ENCODE results near the gene AR.

AR gene

DNA sequence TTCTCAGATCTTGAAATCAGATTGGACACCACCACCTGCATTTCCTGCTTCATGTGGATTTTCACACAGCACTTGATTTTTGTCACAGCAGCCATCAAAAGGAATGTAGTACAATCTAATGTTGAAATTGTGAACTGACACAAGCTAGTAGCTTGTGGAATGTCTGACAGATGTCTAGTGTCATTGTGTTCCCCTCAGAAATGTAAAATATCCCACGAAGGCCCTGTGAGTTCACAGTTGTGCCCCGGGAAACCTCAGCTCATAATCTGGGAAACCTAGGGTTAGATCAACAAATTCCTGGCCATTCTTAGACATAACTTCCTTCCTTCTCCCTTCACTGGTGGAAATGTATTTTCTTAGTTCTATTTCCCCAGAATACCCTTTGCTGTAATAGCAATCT, 205.7 kb downstream of the AR start:
- H3K27me3 ChIP-seq (ENCODE audit: insufficient read depth, low read length, poor library complexity, severe bottlenecking): no peaks in the 10 kb centered on the region
- no peak overlapping the region for H2AFZ ChIP-seq (ENCODE audit: low read length)
- no peaks in the 10 kb centered on the region for H3F3A ChIP-seq (ENCODE audit: low read depth)
- no peak overlapping the region for H3K4me3 ChIP-seq (ENCODE audit: low read length, poor library complexity, severe bottlenecking)
- H3K4me1 ChIP-seq (ENCODE audit: insufficient read depth, low read length, poor library complexity, severe bottlenecking): no peaks in the 10 kb centered on the region
- no peak for TF ChIP-seq EZH2phosphoT487 (IDR thresholded peaks at IDR 0.05; ENCODE audit: borderline replicate concordance)
- TF ChIP-seq, protein P1, sequence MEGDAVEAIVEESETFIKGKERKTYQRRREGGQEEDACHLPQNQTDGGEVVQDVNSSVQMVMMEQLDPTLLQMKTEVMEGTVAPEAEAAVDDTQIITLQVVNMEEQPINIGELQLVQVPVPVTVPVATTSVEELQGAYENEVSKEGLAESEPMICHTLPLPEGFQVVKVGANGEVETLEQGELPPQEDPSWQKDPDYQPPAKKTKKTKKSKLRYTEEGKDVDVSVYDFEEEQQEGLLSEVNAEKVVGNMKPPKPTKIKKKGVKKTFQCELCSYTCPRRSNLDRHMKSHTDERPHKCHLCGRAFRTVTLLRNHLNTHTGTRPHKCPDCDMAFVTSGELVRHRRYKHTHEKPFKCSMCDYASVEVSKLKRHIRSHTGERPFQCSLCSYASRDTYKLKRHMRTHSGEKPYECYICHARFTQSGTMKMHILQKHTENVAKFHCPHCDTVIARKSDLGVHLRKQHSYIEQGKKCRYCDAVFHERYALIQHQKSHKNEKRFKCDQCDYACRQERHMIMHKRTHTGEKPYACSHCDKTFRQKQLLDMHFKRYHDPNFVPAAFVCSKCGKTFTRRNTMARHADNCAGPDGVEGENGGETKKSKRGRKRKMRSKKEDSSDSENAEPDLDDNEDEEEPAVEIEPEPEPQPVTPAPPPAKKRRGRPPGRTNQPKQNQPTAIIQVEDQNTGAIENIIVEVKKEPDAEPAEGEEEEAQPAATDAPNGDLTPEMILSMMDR (conservative IDR thresholded peaks at IDR 0.05; ENCODE audit: low read length): no peak
- H4K20me1 ChIP-seq (ENCODE audit: insufficient read depth, low read length, poor library complexity, severe bottlenecking): no peaks in the 10 kb centered on the region
- H3K9ac ChIP-seq (ENCODE audit: low read depth, low read length, poor library complexity, severe bottlenecking): no peak overlapping the region
- no peaks in the 10 kb centered on the region for H3K9me2 ChIP-seq (replicated peaks; ENCODE audit: low read depth, low read length)
- H3K9me3 ChIP-seq (ENCODE audit: insufficient read depth, low read depth, low read length): no peaks in the 10 kb centered on the region
- no peaks in the 10 kb centered on the region for H3K79me2 ChIP-seq (ENCODE audit: insufficient read depth, low read length)
- H3K4me2 ChIP-seq (ENCODE audit: low read depth, low read length, poor library complexity, severe bottlenecking): no peak overlapping the region
- no peaks in the 10 kb centered on the region for H3K36me3 ChIP-seq (ENCODE audit: insufficient read depth, low read length)

DNA sequence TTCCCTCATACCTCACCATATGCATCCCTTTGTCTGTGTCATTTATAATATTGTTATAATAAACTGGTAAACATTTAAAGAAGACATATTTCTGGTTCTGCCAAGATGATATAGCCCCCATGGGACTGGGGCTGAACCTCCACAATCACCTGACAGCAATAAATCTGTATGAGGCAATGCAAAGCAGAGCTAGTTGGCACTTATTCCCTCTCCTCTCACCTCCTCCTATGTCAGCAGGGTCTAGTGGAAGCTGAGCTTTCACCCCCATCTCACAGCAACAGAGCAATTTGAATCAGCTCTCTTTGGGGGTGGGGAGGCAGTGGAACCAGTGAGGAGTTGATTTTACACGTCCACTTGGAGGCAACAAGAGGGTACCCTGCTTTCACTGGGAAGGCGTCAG, 206.9 kb downstream of the AR start:
- Histone ChIP-seq H3K9ac (ENCODE audit: low read depth, low read length, poor library complexity, severe bottlenecking) (no peak overlapping the region), H3K4me3 (ENCODE audit: low read length, poor library complexity, severe bottlenecking) (no peak overlapping the region), H3K4me1 (ENCODE audit: insufficient read depth, low read length, poor library complexity, severe bottlenecking) (no peaks in the 10 kb centered on the region), H3F3A (ENCODE audit: low read depth) (no peaks in the 10 kb centered on the region), H3K9me3 (ENCODE audit: insufficient read depth, low read depth, low read length) (no peaks in the 10 kb centered on the region), H4K20me1 (ENCODE audit: insufficient read depth, low read length, poor library complexity, severe bottlenecking) (no peaks in the 10 kb centered on the region), H3K36me3 (ENCODE audit: insufficient read depth, low read length) (no peaks in the 10 kb centered on the region), H3K9me2 (replicated peaks; ENCODE audit: low read depth, low read length) (no peaks in the 10 kb centered on the region), H3K4me2 (ENCODE audit: low read depth, low read length, poor library complexity, severe bottlenecking) (no peak overlapping the region), H2AFZ (ENCODE audit: low read length) (no peak overlapping the region), H3K79me2 (ENCODE audit: insufficient read depth, low read length) (no peaks in the 10 kb centered on the region), H3K27me3 (ENCODE audit: insufficient read depth, low read length, poor library complexity, severe bottlenecking) (no peaks in the 10 kb centered on the region)
- no peak for TF ChIP-seq EZH2phosphoT487 (IDR thresholded peaks at IDR 0.05; ENCODE audit: borderline replicate concordance)
- TF ChIP-seq, protein P1 (conservative IDR thresholded peaks at IDR 0.05; ENCODE audit: low read length): no peak

DNA sequence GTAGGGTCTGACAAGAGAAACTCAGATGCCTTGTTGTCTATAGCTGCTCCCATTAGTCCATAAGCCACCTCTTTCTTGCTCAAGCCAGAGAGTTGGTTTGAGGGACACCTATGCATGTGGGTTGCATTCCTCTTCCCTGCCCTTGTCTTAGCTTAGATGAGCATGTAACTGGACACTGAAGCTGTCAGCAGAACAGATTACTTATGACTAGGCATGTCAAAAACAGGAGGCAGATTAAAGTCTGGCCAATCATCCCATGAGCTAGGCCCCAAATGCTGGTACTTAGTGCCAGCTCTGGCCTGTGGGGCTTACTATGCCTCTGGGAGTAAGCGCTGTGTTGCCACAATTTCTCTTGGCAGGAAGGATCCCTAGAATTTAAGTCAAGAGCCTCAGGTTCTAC, 215.2 kb downstream of the AR start:
- H3F3A ChIP-seq (ENCODE audit: low read depth): no peaks in the 10 kb centered on the region
- TF ChIP-seq, protein P1 (conservative IDR thresholded peaks at IDR 0.05; ENCODE audit: low read length): no peak
- no peak for TF ChIP-seq EZH2phosphoT487 (IDR thresholded peaks at IDR 0.05; ENCODE audit: borderline replicate concordance)
- no peak overlapping the region for H3K4me3 ChIP-seq (ENCODE audit: low read length, poor library complexity, severe bottlenecking)
- H3K9me2 ChIP-seq (replicated peaks; ENCODE audit: low read depth, low read length): no peaks in the 10 kb centered on the region
- no peaks in the 10 kb centered on the region for H4K20me1 ChIP-seq (ENCODE audit: insufficient read depth, low read length, poor library complexity, severe bottlenecking)
- H2AFZ ChIP-seq (ENCODE audit: low read length): no peak overlapping the region
- H3K4me1 ChIP-seq (ENCODE audit: insufficient read depth, low read length, poor library complexity, severe bottlenecking): no peaks in the 10 kb centered on the region
- no peaks in the 10 kb centered on the region for H3K27me3 ChIP-seq (ENCODE audit: insufficient read depth, low read length, poor library complexity, severe bottlenecking)
- no peak overlapping the region for H3K9ac ChIP-seq (ENCODE audit: low read depth, low read length, poor library complexity, severe bottlenecking)
- H3K79me2 ChIP-seq (ENCODE audit: insufficient read depth, low read length): no peaks in the 10 kb centered on the region
- H3K9me3 ChIP-seq (ENCODE audit: insufficient read depth, low read depth, low read length): no peaks in the 10 kb centered on the region
- H3K36me3 ChIP-seq (ENCODE audit: insufficient read depth, low read length): no peaks in the 10 kb centered on the region
- H3K4me2 ChIP-seq (ENCODE audit: low read depth, low read length, poor library complexity, severe bottlenecking): no peak overlapping the region

Data from Loucy (cell line).